Kidney tubule cell (primary cell): ENCODE measurements around the gene DROSHA.
A peak's percentile ranks its signal among the peaks of the same experiment; 100 is the strongest.

Experiments used
- DNase-seq: peaks from one replicate; pipeline ENCODE4 v3.0.0-alpha.2; 2018; ENCODE audit warnings: low spot score

DROSHA gene

GRCh38 chr5:31530541-31531265 is 1.2 kb downstream of the DROSHA start:
- DNase-seq, result peak; percentile 46

DNA sequence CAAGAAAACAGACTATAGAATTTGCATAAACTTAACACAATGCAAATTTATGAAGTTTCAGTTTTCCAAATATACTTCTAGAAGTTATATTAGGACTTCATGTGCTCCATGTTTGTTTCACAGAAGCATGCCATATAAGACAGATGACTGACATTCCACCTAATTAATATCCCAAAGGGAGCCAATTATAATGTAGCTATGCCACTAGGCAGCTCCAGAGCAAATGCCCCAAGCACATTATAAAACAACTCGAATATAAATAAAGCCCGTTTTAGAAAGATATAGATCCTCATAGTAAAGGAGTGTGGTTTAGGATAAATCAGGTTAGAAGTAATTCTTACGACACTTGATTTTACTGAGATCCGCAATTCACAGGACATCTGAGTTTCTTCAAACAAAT is 8.9 kb downstream of the DROSHA start:
- no peak for DNase-seq

- DNase-seq, result no peak
Observed at GRCh38 chr5:31516802-31517201, 15.1 kb downstream of the DROSHA start.

GRCh38 chr5:31511305-31511704 is 20.6 kb downstream of the DROSHA start:
- DNase-seq, result no peak

DNA sequence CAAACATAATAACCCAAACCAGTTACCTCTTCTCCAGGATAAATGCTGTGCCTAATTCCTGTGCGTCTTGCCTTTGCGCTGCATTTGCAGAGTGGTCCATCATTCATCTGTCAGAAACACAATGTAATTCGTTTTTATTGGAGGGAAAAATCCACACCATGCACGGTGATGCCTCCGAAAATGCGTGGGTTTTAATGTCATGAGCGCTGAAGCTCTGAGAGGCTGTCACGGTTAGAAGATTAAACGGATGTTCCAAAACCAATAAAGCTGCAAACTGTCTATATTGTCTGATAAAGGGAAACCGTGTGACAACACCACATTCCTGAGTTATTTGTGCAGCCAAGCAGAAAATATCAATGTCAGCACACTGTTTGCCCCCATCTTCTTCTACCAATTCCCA is 27.4 kb downstream of the DROSHA start:
- DNase-seq, result no peak

DNA sequence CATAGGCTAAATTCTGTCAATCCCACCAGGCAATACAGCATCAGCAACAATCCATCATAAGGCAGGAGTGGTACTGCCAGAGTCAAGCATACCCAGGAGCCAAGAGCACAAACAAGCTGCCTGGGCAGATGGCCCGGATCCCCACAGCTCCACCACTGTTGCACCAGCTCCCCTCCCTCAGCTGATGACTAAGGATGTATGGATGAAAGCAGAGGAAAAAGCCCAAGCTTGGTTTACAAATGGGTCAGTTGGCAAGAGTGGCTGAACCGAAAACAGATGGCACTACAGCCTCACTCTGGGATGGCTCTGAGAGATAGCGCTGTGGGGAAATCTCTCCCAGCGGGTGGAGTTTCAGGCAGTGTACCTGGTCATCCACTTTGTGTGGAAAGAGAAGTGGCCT is 29.4 kb downstream of the DROSHA start:
- no peak for DNase-seq

DNA sequence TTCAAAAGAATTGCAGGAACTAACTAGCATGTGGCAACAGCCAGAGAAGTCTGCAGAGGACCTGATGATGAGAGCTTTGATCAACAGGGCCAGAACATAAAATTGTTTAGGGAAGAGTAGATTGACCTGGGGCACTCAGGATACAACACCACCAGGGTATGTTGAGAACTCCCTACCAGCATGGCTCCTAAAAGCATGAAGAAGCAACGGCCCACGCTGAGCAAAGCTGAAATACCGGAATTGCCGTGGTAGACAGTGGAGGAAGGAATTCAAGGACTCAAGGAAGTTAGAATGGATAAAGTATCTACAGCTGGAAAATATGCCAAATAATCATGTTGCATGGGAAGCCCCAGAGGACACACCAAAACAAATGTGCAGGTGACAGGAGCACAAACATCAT is 31.6 kb downstream of the DROSHA start:
- DNase-seq, result no peak

- DNase-seq, result no peak
Observed at GRCh38 chr5:31496891-31497290, 35.0 kb downstream of the DROSHA start.

DNA sequence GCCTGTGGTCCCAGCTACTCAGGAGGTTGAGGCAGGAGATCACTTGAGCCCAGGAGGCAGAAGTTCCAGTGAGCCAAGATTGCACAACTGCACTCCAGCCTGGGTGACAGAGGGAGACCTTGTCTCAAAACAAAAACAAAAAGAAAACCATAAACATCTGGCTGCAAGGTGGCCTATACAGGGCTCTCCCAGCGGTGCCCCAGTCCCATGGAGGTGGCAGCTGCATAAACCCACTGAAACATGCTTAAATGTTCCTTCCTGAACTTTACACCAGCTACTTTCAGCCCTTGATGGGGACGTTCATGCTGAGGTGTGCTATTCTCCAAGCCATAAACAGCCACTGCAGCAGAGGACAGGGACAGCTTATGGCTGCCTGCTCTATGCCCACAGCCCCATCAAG is 35.6 kb downstream of the DROSHA start:
- no peak for DNase-seq

DNA sequence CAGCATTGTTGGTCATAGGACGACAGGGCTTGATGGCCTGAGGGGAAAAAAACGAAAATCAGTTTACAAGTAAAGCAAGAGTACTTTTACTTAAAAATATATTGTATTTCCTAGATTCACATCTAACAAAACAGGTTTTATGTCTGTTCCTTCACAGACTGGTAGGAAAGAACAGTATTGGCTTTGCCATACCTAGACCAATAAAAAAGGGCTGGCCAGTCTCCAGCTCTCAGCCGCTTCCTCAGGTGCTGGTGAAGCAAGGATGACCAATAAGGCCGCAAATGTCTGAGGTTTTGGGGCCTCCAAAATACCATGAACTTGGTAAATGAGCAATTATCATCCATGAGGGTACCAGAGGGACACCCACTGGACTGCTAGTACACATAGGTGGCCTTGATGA is 36.6 kb downstream of the DROSHA start:
- DNase-seq, result no peak

GRCh38 chr5:31492869-31493268 is 39.0 kb downstream of the DROSHA start:
- DNase-seq, result peak; percentile 9

DNA sequence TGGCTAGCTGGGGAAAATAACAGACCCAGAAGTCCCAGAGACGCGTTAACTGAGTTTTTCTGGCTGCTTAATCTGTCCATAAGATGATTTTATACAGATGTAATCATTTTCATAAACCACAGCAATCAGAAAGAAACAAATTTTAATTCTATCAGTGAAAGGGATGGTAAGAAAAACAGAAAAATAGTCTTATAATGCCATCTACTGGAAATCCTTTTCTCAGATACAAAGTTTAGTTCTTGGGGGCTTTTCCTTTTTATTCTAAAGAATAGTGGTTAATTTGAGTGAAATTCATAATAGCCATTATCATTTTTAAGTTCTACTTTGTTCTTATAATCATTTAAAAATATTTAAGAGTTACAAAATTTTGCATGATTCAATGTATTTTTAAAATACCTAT is 44.4 kb downstream of the DROSHA start:
- no peak for DNase-seq

DNA sequence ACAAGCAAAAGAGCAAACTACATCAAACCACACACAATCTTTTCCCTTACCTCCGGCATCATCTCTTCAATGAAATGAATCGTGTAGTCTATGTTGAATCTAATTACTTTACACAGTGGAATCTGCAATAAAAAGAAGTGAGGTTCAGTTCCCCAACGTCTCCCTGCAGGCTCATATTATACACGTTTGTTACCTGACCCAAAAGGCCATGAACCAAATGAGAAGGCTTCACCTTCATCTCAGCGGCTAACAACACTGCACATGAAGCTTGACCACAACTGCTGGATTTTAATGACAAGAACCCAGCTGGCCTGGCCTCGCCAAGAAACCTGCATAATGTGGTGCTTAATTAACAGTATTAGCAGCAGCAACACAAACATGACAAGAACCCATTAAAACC is 45.5 kb downstream of the DROSHA start:
- DNase-seq, result no peak

- no peak for DNase-seq
Observed at GRCh38 chr5:31485376-31486207, 46.3 kb downstream of the DROSHA start.

DNA sequence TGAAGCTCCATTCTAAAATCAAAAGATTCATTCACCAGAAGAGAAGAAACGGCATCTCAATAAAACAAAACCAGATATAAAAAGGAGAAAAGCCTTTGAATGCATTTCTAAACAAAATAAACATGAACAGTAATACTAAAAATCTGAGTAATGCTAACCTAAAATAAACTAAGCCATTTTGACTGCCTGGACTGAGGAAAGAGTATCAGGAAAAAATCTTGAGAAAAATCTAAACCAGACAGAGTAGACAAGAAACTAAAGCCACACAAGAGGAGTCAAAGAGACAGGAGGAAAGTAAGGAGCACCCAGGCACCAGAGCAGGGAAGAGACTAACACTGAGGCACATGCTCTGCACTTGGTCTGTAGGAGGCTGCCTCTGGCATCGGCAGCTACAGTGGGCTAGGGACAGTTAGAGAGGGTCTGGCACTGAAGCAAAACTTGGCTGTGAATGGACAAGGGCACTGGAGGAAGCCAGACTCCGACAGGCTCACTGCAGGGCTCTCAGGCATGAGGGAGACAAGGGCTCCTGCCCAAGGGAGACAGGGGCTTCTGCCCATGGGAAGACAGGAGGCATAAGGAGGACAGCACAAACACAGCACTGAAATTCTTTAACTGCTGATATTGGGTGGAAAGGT is 50.2 kb downstream of the DROSHA start:
- DNase-seq, result no peak

GRCh38 chr5:31479706-31480105 is 52.2 kb downstream of the DROSHA start:
- no peak for DNase-seq

GRCh38 chr5:31478901-31479300 is 53.0 kb downstream of the DROSHA start:
- no peak for DNase-seq

DNA sequence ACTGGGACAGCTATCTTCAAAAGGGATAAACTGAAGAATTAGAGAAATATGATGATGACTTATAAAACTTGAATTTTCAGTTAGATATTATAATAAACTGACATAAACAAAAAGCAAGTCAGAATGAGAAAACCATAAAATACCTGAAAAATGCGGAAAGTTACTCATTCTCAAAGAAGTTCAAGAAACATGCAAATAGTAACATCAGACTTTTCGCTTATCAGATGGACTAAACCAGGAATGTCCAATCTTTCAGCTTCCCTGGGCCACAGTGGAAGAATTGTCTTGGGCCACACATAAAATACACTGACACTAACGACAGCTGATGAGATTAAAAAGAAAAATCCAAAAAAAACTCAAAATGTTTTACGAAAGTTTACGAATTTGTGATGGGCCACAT is 53.9 kb downstream of the DROSHA start:
- DNase-seq, result no peak

DNA sequence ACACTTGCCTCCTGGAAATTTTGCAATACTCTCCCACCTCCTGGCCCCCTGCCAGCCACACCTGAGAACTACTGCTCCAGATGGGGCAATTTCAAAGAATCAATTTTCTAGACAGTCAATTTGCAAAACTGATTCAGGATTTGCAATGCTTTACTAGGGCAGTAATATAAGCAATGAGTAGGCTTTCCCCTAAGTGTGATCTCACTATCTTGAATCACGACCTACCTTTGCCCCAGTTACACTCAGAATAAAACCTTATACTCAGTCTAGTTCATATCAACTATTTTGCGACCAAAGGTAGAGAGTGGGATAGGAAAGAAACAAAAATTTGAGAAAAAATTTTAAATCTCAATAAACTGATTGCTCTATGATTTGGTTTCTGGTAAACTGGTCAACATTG is 54.4 kb downstream of the DROSHA start:
- no peak for DNase-seq

- DNase-seq, result no peak
Observed at GRCh38 chr5:31476738-31477141, 55.2 kb downstream of the DROSHA start.

DNA sequence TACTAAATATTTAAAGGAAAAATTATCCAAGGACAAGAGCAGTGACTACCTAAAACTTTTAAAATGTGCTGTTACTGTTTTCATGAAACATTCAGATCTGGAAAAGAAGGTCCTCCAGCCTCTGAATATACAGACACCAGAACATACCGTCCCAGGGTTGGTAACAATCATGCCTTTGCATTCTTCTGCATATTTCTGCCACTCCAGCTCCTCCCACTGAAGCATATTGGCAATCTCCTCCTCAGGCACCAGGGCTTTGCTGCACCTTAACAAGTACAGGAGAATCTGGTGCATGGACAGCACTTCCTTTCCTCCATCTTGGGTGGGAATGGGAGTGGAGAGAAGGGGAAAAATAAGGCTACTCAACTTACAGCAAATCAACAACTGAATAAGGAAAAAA is 60.0 kb downstream of the DROSHA start:
- no peak for DNase-seq

DNA sequence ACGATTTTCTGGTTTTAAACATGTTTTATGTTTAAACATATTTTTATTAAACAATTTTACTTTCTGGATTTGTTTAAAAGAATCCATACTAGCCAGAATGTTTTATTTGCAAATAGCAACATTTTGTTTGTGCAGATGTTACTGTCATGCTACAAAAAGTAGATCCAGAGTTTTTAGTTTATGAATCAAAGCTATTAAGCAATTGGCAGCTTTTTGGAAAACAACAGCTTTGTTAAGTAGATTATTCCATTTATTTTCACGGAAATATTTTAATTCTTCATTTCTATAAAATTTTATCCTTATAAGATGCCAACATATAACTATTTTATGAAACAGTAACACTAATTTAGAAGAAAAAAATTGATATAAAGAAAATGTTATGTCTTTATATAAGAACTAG is 60.9 kb downstream of the DROSHA start:
- no peak for DNase-seq

- DNase-seq, result peak; percentile 37
Observed at GRCh38 chr5:31470608-31471007, 61.3 kb downstream of the DROSHA start.
